GM03348 (cell line): ENCODE measurements around the gene MYL7.
A peak's percentile ranks its signal among the peaks of the same experiment; 100 is the strongest.

Source experiments
- DNase-seq: peaks from one replicate; pipeline ENCODE4 v3.0.0; 2012; ENCODE audit warnings: low spot score

MYL7 gene

GRCh38 chr7:44100458-44101302, 40.5 kb downstream of the MYL7 start:
- peak; percentile 82 for DNase-seq

GRCh38 chr7:44099669-44100068, 41.5 kb downstream of the MYL7 start:
- DNase-seq = no peak

GRCh38 chr7:44098092-44099068, 42.8 kb downstream of the MYL7 start:
- DNase-seq = no peak

GRCh38 chr7:44097064-44097932, 43.8 kb downstream of the MYL7 start:
- no peak for DNase-seq

GRCh38 chr7:44096326-44096881, 44.7 kb downstream of the MYL7 start:
- no peak for DNase-seq

- no peak for DNase-seq
Observed at GRCh38 chr7:44095781-44096180, 45.4 kb downstream of the MYL7 start.

- no peak for DNase-seq
Observed at GRCh38 chr7:44094883-44095592, 46.1 kb downstream of the MYL7 start.

GRCh38 chr7:44094365-44094764, 46.8 kb downstream of the MYL7 start:
- no peak for DNase-seq

- DNase-seq = no peak
Observed at GRCh38 chr7:44093102-44093641, 48.0 kb downstream of the MYL7 start.
